ENCODE measurements around the gene FXYD7. TPM values are rescaled to one million over a fixed set of nuclear protein-coding genes. Genes with fewer than 3 reads are reported as not detected.

The FXYD7 gene
- total RNA-seq, 2 experiments from 2014 or later, result 4.1 to 5.2 TPM

DNA sequence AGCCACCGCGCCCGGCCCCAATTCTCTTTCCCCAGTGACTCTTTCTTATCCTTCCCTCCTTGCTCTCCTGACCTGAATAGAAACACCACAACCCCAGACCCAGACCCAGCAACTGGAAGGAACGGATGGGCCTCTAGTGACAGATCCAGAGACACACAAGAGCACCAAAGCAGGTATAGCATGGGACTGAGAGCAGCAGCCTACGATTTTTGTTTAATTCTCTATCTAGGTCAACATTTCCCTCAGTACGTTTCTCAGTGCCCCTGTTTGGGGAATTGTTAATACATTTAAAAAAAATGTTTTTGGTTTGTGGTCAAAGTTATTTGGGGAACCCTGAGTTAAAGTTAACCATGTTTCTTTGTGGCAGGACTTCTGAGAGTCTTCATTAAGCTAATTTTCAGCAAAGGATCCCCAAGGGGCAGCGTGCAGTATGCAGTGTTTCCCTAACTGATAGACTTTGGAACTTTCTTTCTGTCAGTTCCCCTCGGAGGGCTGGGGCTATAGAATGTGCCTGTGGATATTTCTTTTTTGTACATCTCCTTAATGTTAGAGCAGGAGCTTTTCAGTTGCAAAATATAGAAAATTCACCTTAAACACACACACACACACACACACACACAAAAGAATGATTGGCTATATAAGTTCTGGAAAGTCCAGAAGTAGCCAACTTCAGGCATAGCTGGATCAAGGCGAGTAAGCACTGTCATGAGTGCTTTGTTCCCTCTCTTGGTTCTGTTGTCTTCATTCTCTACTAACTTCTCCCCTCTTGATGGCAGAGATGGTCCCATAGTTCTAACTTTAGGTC is 17.8 kb downstream of the FXYD7 start:
- CTCF ChIA-PET, result interaction anchor here (0.9 to 1.2 kb wide), 2 partner anchors 12 to 20 kb away, joined by 3 to 4 read pairs; no protein-coding TSS in a partner anchor
- POLR2A ChIA-PET, result interaction anchor here (1.1 to 1.2 kb wide), 2 partner anchors 9 to 42 kb away, joined by 3 read pairs; no protein-coding TSS in a partner anchor
- Mint-ChIP-seq H3K4me1 (ENCODE audit: low read depth) (peaks cover 45% of the 10 kb centered on the region), H3K27me3 (ENCODE audit: low read depth) (no peaks in the 10 kb centered on the region), H3K36me3 (ENCODE audit: low read depth) (peaks cover 99% of the 10 kb centered on the region), H3K9me3 (ENCODE audit: insufficient read depth) (peaks cover 24% of the 10 kb centered on the region), H3K4me3 (no peak overlapping the region), H3K27ac (peak overlapping the region; percentile 19)
- DNase-seq (no peak), ATAC-seq (no peak)

- no peak overlapping the region for H3K4me3 Mint-ChIP-seq
- peak overlapping the region; percentile 19 for H3K27ac Mint-ChIP-seq
- ChIA-PET POLR2A (interaction anchor here (0.9 to 1.2 kb wide), 3 partner anchors 9 to 42 kb away, joined by 3 read pairs; no protein-coding TSS in a partner anchor), CTCF (interaction anchor here (0.9 to 1.2 kb wide), 2 partner anchors 11 to 20 kb away, joined by 3 to 4 read pairs; no protein-coding TSS in a partner anchor)
- H3K36me3 Mint-ChIP-seq (ENCODE audit: low read depth), result peaks cover 99% of the 10 kb centered on the region
- H3K27me3 Mint-ChIP-seq (ENCODE audit: low read depth), result no peaks in the 10 kb centered on the region
- peaks cover 44% of the 10 kb centered on the region for H3K4me1 Mint-ChIP-seq (ENCODE audit: low read depth)
- H3K9me3 Mint-ChIP-seq (ENCODE audit: insufficient read depth), result peaks cover 24% of the 10 kb centered on the region
- no peak for DNase-seq
- no peak for ATAC-seq
Observed at GRCh38 chr19:35161434-35161743, 18.3 kb downstream of the FXYD7 start.

GRCh38 chr19:35162471-35163326 is 19.6 kb downstream of the FXYD7 start:
- no peak overlapping the region for H3K4me3 Mint-ChIP-seq
- H3K27ac Mint-ChIP-seq, result no peak overlapping the region
- H3K9me3 Mint-ChIP-seq (ENCODE audit: insufficient read depth), result peaks cover 24% of the 10 kb centered on the region
- ATAC-seq (no peak), DNase-seq (no peak)
- H3K4me1 Mint-ChIP-seq (ENCODE audit: low read depth), result peaks cover 45% of the 10 kb centered on the region
- CTCF ChIA-PET, result interaction anchor here (1.0 to 1.2 kb wide), 2 partner anchors 9 to 21 kb away, joined by 4 to 5 read pairs; partner anchors contain the start of gene FXYD5
- peaks cover 99% of the 10 kb centered on the region for H3K36me3 Mint-ChIP-seq (ENCODE audit: low read depth)
- no peaks in the 10 kb centered on the region for H3K27me3 Mint-ChIP-seq (ENCODE audit: low read depth)
- POLR2A ChIA-PET, result interaction anchor here (1.6 kb wide), 1 partner anchor 8 kb away, joined by 5 read pairs; the partner anchor contains the start of gene FXYD5

- CTCF ChIA-PET, result no interaction called here
Observed at GRCh38 chr19:35164418-35164817, 21.4 kb downstream of the FXYD7 start.

DNA sequence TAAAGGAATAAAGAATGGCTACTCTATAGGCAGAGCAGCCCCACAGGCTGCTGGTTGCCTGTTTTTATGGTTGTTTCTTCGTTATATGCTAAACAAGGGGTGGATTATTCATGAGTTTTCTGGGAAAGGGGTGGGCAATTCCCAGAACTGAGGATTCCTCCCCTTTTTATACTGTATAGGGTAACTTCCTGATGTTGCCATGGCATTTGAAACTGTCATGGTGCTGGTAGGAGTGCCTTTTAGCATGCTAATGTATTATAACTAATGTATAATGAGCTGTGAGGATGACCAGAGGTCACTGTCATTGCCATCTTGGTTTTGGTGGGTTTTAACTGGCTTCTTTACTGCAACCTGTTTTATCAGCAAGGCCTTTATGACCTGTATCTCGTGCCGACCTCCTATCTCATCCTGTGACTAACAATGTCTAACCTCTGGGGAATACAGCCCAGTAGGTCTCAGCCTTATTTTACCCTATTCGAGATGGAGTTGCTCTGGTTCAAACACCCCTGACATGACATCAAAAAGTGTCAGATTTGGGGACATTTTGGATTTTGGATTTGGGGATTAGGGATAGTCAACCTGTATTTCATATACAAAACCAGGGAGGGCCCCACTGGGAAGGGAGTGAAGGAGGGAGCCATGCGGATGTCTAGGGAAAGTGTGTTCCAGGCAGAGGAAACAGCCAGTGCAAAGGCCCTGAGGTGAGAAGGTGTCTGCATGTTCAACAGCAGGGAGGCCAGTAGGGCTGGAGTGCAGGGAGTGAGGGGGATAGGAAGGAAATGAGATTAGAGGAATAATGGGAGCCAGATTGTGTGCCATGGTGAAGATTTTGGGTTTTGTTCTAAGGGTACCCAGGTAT is 22.4 kb downstream of the FXYD7 start:
- no peak overlapping the region for H3K4me3 Mint-ChIP-seq
- no peaks in the 10 kb centered on the region for H3K27me3 Mint-ChIP-seq (ENCODE audit: low read depth)
- POLR2A ChIA-PET, result interaction anchor here (3.0 kb wide), 1 partner anchor 11 kb away, joined by 18 read pairs; the partner anchor contains the start of gene FXYD5
- peak overlapping the region; percentile 16 for H3K27ac Mint-ChIP-seq
- no peak for DNase-seq
- peaks cover 24% of the 10 kb centered on the region for H3K9me3 Mint-ChIP-seq (ENCODE audit: insufficient read depth)
- CTCF ChIA-PET, result no interaction called here
- H3K36me3 Mint-ChIP-seq (ENCODE audit: low read depth), result peaks cover 98% of the 10 kb centered on the region
- no peak for ATAC-seq
- peaks cover 42% of the 10 kb centered on the region for H3K4me1 Mint-ChIP-seq (ENCODE audit: low read depth)

More at GRCh38 chr19:35164418-35164817, 21.4 kb downstream of the FXYD7 start:
- H3K27ac Mint-ChIP-seq, result no peak overlapping the region
- POLR2A ChIA-PET, result no interaction called here
- H3K36me3 Mint-ChIP-seq (ENCODE audit: low read depth), result peaks cover 97% of the 10 kb centered on the region
- peaks cover 42% of the 10 kb centered on the region for H3K4me1 Mint-ChIP-seq (ENCODE audit: low read depth)
- H3K27me3 Mint-ChIP-seq (ENCODE audit: low read depth), result no peaks in the 10 kb centered on the region
- ATAC-seq (no peak), DNase-seq (no peak)
- no peak overlapping the region for H3K4me3 Mint-ChIP-seq
- peaks cover 24% of the 10 kb centered on the region for H3K9me3 Mint-ChIP-seq (ENCODE audit: insufficient read depth)

GRCh38 chr19:35166100-35167063 is 23.3 kb downstream of the FXYD7 start:
- Mint-ChIP-seq H3K4me3 (peak overlapping the region; percentile 10), H3K9me3 (ENCODE audit: insufficient read depth) (peaks cover 21% of the 10 kb centered on the region), H3K4me1 (ENCODE audit: low read depth) (peaks cover 48% of the 10 kb centered on the region), H3K27ac (peak overlapping the region; percentile 89), H3K27me3 (ENCODE audit: low read depth) (no peaks in the 10 kb centered on the region), H3K36me3 (ENCODE audit: low read depth) (peaks cover 92% of the 10 kb centered on the region)
- ChIA-PET POLR2A (interaction anchor here (1.0 to 3.0 kb wide), 5 partner anchors 12 to 47 kb away, joined by 3 to 18 read pairs (median 3); partner anchors contain the start of gene FXYD5), CTCF (interaction anchor here (1.0 kb wide), 2 partner anchors 45 to 98 kb away, joined by 3 to 5 read pairs; no protein-coding TSS in a partner anchor)
- no peak for DNase-seq
- no peak for ATAC-seq

DNA sequence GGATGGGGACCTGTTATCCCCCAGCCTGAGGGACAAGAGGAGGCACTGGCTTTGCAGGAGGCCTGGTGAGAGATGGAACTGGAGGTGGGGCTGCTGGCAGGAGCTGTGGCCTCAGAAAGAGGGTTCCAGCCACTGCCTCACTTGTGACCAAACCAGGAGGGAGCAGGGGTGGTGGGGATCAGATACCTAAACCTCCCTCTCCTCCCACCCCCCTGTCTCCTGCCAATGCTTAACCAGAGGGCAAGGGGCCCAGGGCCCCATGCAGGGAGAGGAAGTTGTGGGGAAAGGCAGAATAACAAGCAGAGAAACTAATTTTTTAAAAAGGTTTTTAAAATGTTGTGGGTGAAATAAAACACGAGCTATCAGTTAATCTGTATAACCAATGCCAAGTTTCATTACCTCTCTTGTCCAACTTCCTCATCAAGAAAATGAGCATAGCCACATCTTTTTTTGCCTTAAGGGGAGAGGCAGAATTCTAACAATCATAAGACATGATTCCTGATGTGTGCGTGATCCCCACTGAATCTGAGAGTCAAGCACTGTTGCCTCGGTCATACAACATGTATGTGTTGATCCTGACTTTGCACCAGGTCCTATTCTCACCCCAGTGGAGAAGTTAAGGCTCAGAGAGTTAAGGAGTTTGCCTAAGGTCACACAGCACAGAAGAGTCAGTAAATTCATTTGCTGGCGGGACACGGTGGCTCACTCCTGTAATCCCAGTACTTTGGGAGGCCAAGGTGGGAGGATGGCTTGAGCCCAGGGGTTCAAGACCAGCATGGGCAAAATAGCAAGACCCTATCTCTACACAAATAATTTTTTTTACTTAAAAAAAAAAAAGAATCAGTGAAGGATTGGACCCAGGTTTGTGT is 24.4 kb downstream of the FXYD7 start:
- Mint-ChIP-seq H3K27ac (peak overlapping the region; percentile 89), H3K36me3 (ENCODE audit: low read depth) (peaks cover 90% of the 10 kb centered on the region), H3K4me3 (peak overlapping the region; percentile 25), H3K27me3 (ENCODE audit: low read depth) (no peaks in the 10 kb centered on the region), H3K9me3 (ENCODE audit: insufficient read depth) (peaks cover 14% of the 10 kb centered on the region), H3K4me1 (ENCODE audit: low read depth) (peaks cover 55% of the 10 kb centered on the region)
- ChIA-PET POLR2A (interaction anchor here (0.7 to 3.0 kb wide), 9 partner anchors 8 to 228 kb away, joined by 3 to 18 read pairs (median 3); partner anchors contain the start of genes FXYD5 and USF2), CTCF (interaction anchor here (0.7 to 1.9 kb wide), 5 partner anchors 26 to 97 kb away, joined by 3 to 4 read pairs (median 4); partner anchors contain the start of gene LGI4)
- ATAC-seq (peak; percentile 47), DNase-seq (no peak)

DNA sequence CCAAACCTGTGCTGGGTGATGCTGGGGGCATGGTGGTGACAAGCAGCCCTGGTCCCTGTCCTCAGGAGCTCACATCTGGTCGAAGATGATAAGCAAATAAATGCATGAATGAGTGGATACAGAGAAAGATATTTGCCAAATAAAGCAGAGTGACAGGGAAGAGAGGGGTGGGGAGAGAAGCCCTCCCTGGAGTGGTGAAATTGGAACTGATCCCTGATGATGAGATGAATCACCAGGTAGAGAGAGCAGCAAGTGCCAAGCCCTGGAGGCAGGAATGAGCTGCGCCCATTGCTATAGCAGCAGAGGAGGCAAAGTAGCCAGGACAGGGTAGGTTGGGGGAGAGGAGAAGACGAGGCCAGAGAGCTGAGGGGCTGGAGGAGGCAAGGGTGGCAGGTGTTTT is 25.1 kb downstream of the FXYD7 start:
- ATAC-seq (no peak), DNase-seq (no peak)
- H3K27me3 Mint-ChIP-seq (ENCODE audit: low read depth), result no peaks in the 10 kb centered on the region
- POLR2A ChIA-PET, result interaction anchor here (0.7 to 3.0 kb wide), 7 partner anchors 9 to 228 kb away, joined by 3 to 18 read pairs (median 5); partner anchors contain the start of genes FXYD5 and USF2
- peak overlapping the region; percentile 89 for H3K27ac Mint-ChIP-seq
- H3K4me1 Mint-ChIP-seq (ENCODE audit: low read depth), result peaks cover 57% of the 10 kb centered on the region
- H3K36me3 Mint-ChIP-seq (ENCODE audit: low read depth), result peaks cover 90% of the 10 kb centered on the region
- H3K9me3 Mint-ChIP-seq (ENCODE audit: insufficient read depth), result peaks cover 18% of the 10 kb centered on the region
- CTCF ChIA-PET, result interaction anchor here (0.7 to 1.9 kb wide), 4 partner anchors 27 to 57 kb away, joined by 3 to 4 read pairs (median 4); partner anchors contain the start of gene LGI4
- no peak overlapping the region for H3K4me3 Mint-ChIP-seq

DNA sequence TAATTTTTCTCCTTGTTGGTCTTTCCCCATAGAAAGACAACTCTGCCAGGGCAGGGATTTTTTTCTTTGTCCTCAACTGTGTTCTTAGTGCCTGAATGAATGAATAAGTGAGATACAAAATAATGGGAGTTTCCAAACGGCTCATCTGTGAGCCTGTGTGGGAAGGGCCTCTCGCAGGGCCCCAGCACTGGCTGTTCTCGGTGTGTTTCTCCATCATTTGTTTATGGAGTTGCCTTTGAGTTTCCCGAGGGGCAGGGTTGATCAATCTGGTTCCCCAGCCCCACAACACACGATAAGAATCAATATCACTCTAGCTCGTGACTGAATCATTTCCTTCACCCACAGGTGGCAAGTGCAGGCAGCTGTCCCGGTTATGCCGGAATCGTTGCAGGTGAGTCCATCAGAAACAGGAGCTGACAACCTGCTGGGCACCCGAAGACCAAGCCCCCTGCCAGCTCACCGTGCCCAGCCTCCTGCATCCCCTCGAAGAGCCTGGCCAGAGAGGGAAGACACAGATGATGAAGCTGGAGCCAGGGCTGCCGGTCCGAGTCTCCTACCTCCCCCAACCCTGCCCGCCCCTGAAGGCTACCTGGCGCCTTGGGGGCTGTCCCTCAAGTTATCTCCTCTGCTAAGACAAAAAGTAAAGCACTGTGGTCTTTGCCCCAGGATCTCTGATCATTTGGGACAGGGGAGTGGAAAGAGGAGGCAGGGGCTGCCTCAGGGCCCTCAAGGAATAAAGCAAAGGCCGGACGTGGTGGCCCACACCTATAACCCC is 26.4 kb downstream of the FXYD7 start:
- peaks cover 87% of the 10 kb centered on the region for H3K36me3 Mint-ChIP-seq (ENCODE audit: low read depth)
- DNase-seq, result no peak

More for the DNA sequence above, 26.4 kb downstream of the FXYD7 start:
- CTCF ChIA-PET, result interaction anchor here (1.4 kb wide), 2 partner anchors 47 to 48 kb away, joined by 3 to 4 read pairs; no protein-coding TSS in a partner anchor
- POLR2A ChIA-PET, result interaction anchor here (1.2 to 1.9 kb wide), 3 partner anchors 8 to 12 kb away, joined by 3 to 6 read pairs (median 4); no protein-coding TSS in a partner anchor
- Mint-ChIP-seq H3K27me3 (ENCODE audit: low read depth) (no peaks in the 10 kb centered on the region), H3K27ac (peak overlapping the region; percentile 75), H3K4me3 (no peak overlapping the region), H3K9me3 (ENCODE audit: insufficient read depth) (peaks cover 10% of the 10 kb centered on the region), H3K4me1 (ENCODE audit: low read depth) (peaks cover 58% of the 10 kb centered on the region)
- no peak for ATAC-seq

Measured in activated CD8-positive, alpha-beta T cell treated with anti-CD3 and anti-CD28 coated beads, Interleukin-2, amount 10 ng/mL, durations not matched to agents 7 days and 5 days (primary cell).